Ishikawa (cell line): ENCODE results near the gene POLR3E.

Experiments used
- CEBPB ChIP-seq: IDR thresholded peaks from 2 replicates; pipeline ENCODE4 v1.6.1; 2012
- CREB1 ChIP-seq: IDR thresholded peaks from 2 replicates; pipeline ENCODE4 v1.6.1; 2012; ENCODE audit warnings: low read depth
- EGR1 ChIP-seq: IDR thresholded peaks from 2 replicates; pipeline ENCODE4 v1.6.1; 2012
- EP300 ChIP-seq: IDR thresholded peaks from 2 replicates; pipeline ENCODE4 v1.6.1; 2012; ENCODE audit warnings: borderline replicate concordance
- FOXM1 ChIP-seq: IDR thresholded peaks from 2 replicates; pipeline ENCODE4 v1.6.1; 2012; ENCODE audit warnings: low read depth, borderline replicate concordance
- MAX ChIP-seq: IDR thresholded peaks from 2 replicates; pipeline ENCODE4 v1.6.1; 2012
- NFIC ChIP-seq: IDR thresholded peaks from 2 replicates; pipeline ENCODE4 v1.6.1; 2012
- REST ChIP-seq: IDR thresholded peaks from 2 replicates; pipeline ENCODE4 v1.6.1; 2012; ENCODE audit warnings: low read depth, mild to moderate bottlenecking
- TAF1 ChIP-seq: IDR thresholded peaks from 2 replicates; pipeline ENCODE4 v1.6.1; 2012; ENCODE audit warnings: low read depth, mild to moderate bottlenecking
- TEAD4 ChIP-seq: IDR thresholded peaks from 2 replicates; pipeline ENCODE4 v1.6.1; 2012
- YY1 ChIP-seq: IDR thresholded peaks from 2 replicates; pipeline ENCODE4 v1.6.1; 2012; ENCODE audit warnings: low read depth

- TF ChIP-seq YY1 (no peak), NFIC (no peak), FOXM1 (no peak), EP300 (no peak), CREB1 (no peak), CEBPB (no peak), MAX (no peak), REST (no peak), TEAD4 (no peak), TAF1 (no peak), EGR1 (no peak)
Observed at GRCh38 chr16:22353933-22354541, 56.8 kb downstream of the POLR3E start.
